GM12874 (cell line): ENCODE results near the gene DGUOK.

Source experiments
- CTCF ChIP-seq: IDR thresholded peaks from 2 replicates; pipeline ENCODE4 v1.5.1; 2011; ENCODE audit warnings: low read depth, mild to moderate bottlenecking, control low read depth, low read length, moderate library complexity; ENCODE audit not compliant: insufficient read depth

Gene DGUOK

DNA sequence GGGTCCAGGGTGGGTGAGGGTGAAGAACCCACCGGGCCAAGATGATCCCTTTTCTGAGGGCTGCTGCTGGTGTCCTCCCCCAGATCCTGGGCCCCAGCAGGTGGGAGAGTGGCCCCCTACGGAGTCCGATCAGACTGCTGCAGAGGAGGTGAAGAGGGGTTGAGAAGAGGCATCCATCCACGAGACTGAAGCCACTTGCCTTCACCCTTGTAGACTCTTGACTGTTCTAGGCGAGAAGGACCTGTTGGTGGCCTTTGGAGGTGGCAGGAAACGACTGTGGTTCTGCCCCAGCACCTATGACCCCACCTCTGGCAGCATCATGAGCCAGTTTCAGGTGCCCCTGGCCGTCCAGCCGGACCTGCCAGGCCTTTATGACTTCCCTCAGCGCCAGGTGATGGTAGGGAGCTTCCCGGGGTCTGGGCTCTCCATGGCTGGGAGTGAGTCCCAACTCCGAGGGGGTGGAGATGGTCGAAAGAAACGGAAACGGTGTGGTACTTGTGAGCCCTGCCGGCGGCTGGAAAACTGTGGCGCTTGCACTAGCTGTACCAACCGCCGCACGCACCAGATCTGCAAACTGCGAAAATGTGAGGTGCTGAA, 59.5 kb downstream of the DGUOK start:
- no peak for TF ChIP-seq CTCF

DNA sequence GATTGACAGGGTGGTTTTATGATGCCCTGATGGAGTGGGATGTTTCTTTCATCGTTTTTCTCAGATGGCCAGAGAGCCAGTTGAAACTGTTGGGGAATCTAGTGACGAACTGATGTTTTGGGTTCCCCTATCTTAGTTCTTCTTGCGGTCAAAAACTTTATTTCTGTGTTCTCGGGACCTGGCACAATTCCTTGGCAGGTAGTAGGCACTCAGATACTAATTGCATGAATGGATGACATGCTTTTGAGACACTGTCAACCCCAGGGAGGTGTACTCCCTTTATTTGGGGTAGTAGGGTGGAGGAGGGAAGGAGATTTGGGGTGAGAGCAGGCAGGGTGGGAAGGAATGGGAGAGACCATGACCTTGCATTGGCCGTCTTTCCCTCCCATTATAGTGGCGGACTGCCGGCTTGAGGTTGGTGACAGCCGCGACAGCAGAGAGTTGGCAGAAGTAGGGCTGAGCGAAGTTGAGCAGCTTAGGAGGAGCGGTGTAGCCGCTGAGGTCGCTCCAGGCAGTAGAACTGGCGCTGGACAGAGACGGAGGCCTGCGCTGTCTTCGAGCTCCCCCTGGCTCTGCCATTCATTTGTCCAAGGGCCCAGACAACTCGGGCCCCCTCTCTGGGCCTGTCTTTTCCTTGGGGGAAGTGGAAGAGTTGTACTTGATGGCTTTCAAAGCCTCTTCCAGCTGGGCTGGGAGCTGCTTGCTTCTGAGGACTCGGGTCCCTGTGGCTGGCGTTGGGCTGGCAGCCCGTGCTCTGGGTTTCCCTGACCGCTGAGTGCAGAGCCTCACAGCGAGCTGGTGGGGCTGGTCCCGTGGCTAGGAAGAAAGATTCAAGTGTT, 60.6 kb downstream of the DGUOK start:
- TF ChIP-seq CTCF: no peak

DNA sequence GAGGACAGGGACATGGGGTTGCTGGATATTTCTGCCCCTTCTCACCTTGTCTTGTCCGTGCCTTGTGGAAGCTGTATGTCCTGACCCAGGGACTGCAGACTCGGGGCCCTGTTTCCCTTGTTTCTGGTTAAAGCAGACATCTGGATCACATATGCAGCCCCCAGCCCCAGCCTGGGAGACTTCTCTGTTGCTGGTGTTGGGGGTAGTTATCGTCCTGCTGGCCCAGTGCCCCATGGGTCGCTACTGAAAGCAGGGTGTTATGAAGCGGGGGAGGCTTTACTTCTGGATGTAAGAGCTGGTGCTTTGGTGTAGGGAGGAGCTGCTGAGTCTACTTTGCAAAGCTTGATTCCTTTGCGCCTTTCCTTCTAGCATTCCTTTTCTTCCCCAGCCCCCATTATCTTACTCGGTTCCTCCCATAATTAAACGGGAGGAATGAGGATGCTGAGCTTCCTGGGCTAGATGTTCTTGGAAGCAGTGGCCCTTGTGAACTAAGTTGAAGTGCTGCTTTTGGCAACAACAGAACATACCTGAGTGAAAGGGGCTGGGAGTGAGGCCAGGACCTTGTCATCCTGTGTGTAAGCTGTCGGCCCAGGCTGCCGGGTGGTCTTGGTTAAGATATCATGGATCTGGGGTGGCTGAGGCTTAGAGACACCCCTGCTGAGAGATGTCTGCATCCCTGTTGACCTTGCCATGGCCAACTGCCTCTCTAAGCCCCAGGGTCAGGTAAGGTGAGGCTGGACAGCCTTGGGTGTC, 61.4 kb downstream of the DGUOK start:
- TF ChIP-seq CTCF: no peak

- TF ChIP-seq CTCF: no peak
Measured at GRCh38 chr2:73989972-73990371, 63.3 kb downstream of the DGUOK start.

- no peak for TF ChIP-seq CTCF
Measured at GRCh38 chr2:73990531-73990930, 63.9 kb downstream of the DGUOK start.

GRCh38 chr2:73992036-73992435, 65.4 kb downstream of the DGUOK start:
- TF ChIP-seq CTCF: no peak

GRCh38 chr2:73993376-73993775, 66.7 kb downstream of the DGUOK start:
- TF ChIP-seq CTCF: no peak
